Common myeloid progenitor, CD34-positive (primary cell): ENCODE measurements around the gene ATAT1.

Source experiments
- CTCF ChIA-PET: fragments of 350-600 bp; sonication (Branson Sonifier 250); formaldehyde crosslinking; loops from one replicate; lab custom pipeline; 2021; ENCODE audit warnings: antibody characterized with exemption; lab: Charles Lee
- POLR2A ChIA-PET: fragments of 350-600 bp; sonication (Branson Sonifier 250); formaldehyde crosslinking; loops from one replicate; lab custom pipeline; 2021; ENCODE audit warnings: antibody characterized with exemption; lab: Charles Lee
- DNase-seq, 3 donors: peaks; one replicate each; pipeline versions ENCODE4 v3.0.0 to v3.0.0-alpha.2; 2013
- H3K27ac ChIP-seq, 2 experiments: 1 replicate in 1 of 2; 2 replicates in 1 of 2; pipeline ENCODE4 v1.7.0; 2013; ENCODE audit warnings: inconsistent platforms in 2 of 2, low read length in 2 of 2, mild to moderate bottlenecking in 2 of 2, low read depth in 1 of 2, moderate library complexity in 1 of 2; ENCODE audit not compliant: severe bottlenecking in 2 of 2, insufficient read depth in 1 of 2, poor library complexity in 1 of 2
- H3K27me3 ChIP-seq, 5 experiments: replicated peaks in 2 of 5; 1 replicate in 3 of 5; 2 replicates in 2 of 5; pipeline versions ENCODE4 v1.6.1 to v1.7.0; 2013; ENCODE audit warnings: low read length in 4 of 5, mild to moderate bottlenecking in 2 of 5, moderate library complexity in 2 of 5, inconsistent platforms in 1 of 5; ENCODE audit not compliant: insufficient read depth in 5 of 5, control insufficient read depth in 4 of 5
- H3K36me3 ChIP-seq, 4 experiments: 1 replicate in 2 of 4; 2 replicates in 2 of 4; pipeline versions ENCODE4 v1.6.1 to v1.7.0; 2013; ENCODE audit warnings: low read length in 3 of 4, control low read depth in 1 of 4, mild to moderate bottlenecking in 1 of 4; ENCODE audit not compliant: control insufficient read depth in 4 of 4, insufficient read depth in 4 of 4
- H3K4me1 ChIP-seq, 4 experiments: 1 replicate in 3 of 4; 2 replicates in 1 of 4; pipeline versions ENCODE4 v1.6.1 to v1.7.1; 2013; ENCODE audit warnings: low read length in 3 of 4, mild to moderate bottlenecking in 3 of 4, control low read depth in 1 of 4, inconsistent platforms in 1 of 4, moderate library complexity in 1 of 4; ENCODE audit not compliant: control insufficient read depth in 4 of 4, insufficient read depth in 4 of 4; ENCODE audit errors: control extremely low read depth in 1 of 4
- H3K4me3 ChIP-seq, 7 experiments: 1 replicate in 4 of 7; 2 replicates in 3 of 7; pipeline versions ENCODE4 v1.5.1 to v1.7.0; 2013; ENCODE audit warnings: mild to moderate bottlenecking in 7 of 7, low read length in 6 of 7, moderate library complexity in 6 of 7, inconsistent platforms in 2 of 7, low read depth in 2 of 7, control low read depth in 1 of 7; ENCODE audit not compliant: insufficient read depth in 4 of 7, control insufficient read depth in 1 of 7; ENCODE audit errors: extremely low read depth in 1 of 7
- H3K9me3 ChIP-seq, 5 experiments: 1 replicate in 4 of 5; 2 replicates in 1 of 5; pipeline versions ENCODE4 v1.6.1 to v1.7.1; 2013; ENCODE audit warnings: low read length in 4 of 5, mild to moderate bottlenecking in 2 of 5, inconsistent platforms in 1 of 5, low read depth in 1 of 5, moderate library complexity in 1 of 5; ENCODE audit not compliant: control insufficient read depth in 4 of 5, insufficient read depth in 2 of 5; ENCODE audit errors: control extremely low read depth in 1 of 5
- WGBS: methylation state at CpG from one replicate; pipeline ENCODE4 v1.1.5; 2013; ENCODE audit not compliant: insufficient coverage; 5-methylcytosine and 5-hydroxymethylcytosine counted together

The ATAT1 gene

DNA sequence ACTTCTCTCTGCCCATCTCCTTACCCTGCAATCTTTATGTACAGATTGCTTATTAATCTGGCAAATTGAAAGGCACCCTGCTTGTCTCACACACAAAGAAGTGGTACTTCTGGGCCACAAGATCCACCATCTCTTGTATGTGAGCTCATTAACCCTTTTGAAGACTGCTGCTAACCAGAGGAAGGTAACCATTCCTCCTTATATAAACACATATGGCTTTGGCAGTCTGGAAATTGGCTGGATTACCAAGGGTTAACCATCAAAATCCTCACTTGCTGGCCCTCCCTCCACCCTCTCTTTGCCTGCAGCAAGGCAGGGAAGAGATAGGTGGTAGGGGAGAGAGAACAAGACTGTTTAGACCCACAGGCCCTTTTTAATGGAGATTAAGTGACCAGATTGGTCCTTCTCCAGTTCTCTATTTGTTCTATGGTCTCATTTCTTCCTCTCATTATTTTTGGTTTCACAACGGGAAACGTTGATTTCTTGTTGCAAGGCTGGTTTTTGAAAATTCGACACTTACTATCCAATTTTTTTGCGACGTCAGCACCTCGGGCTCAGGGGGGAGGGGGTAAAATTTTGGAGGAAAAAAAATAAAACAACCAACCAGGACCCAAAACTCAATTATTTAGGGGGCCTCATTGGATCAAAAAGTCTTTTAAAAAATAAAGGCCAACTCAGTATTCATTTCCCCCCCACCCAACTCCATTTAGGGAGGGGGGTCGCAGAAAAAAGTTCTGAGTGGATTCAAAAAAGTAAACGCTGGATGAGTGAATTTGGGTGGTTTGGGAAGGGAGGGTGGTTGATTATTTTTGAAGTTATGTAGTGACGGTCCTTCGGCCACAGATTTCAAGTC, 10.5 kb upstream of the ATAT1 start:
- no peaks in the 10 kb centered on the region for H3K9me3 ChIP-seq
- peaks cover 18 to 45% (median 29%) of the 10 kb centered on the region in 4 experiments for H3K4me1 ChIP-seq
- peak; percentile 54 to 67 (median 61) for DNase-seq
- CTCF ChIA-PET: interaction anchor here (0.7 to 4.1 kb wide), 7 partner anchors 10 to 129 kb away, joined by 3 to 53 read pairs (median 4); partner anchors contain the start of gene ATAT1
- H3K27me3 ChIP-seq: no peaks in the 10 kb centered on the region
- peaks cover 0 to 44% (median 20%) of the 10 kb centered on the region in 4 experiments for H3K36me3 ChIP-seq
- POLR2A ChIA-PET: interaction anchor here (0.6 to 2.1 kb wide), 13 partner anchors 10 to 1036 kb away, joined by 3 to 21 read pairs (median 6); partner anchors contain the start of genes ABCF1, ATAT1, BAG6 and C6orf136
- peak overlapping the region; percentile 74 to 100 (median 100) for H3K4me3 ChIP-seq
- H3K27ac ChIP-seq: peak overlapping the region; percentile 100
- 0% methylated on average over 3 of the region's 10 CpGs for WGBS

- H3K4me3 ChIP-seq: peak within 1 kb of the TSS; percentile 74 to 100 (median 100)
- H3K27me3 ChIP-seq: no peaks in the 10 kb centered on the region
- peaks cover 18 to 42% (median 29%) of the 10 kb centered on the region in 4 experiments for H3K4me1 ChIP-seq
- DNase-seq: peak; percentile 100
- H3K36me3 ChIP-seq: peaks cover 0 to 43% (median 23%) of the 10 kb centered on the region in 4 experiments
- no peaks in the 10 kb centered on the region for H3K9me3 ChIP-seq
- ChIA-PET CTCF (interaction anchor here (1.0 to 2.4 kb wide), 5 partner anchors 10 to 133 kb away, joined by 3 to 12 read pairs (median 7); partner anchors contain the start of gene ATAT1), POLR2A (interaction anchor here (0.6 to 1.6 kb wide), 7 partner anchors 9 to 971 kb away, joined by 3 to 19 read pairs (median 5); partner anchors contain the start of gene ATAT1)
- 0% methylated on average over 35 of the region's 40 CpGs for WGBS
- peak within 1 kb of the TSS; percentile 100 for H3K27ac ChIP-seq
These were observed 9.7 kb upstream of the ATAT1 start, which contains the start of gene PPP1R10 for GRCh38 chr6:30616811-30617564. TSS of gene PPP1R10 (minus strand) at chr6:30617243. CDS start at chr6:30609944, 7,299 bp downstream.

DNA sequence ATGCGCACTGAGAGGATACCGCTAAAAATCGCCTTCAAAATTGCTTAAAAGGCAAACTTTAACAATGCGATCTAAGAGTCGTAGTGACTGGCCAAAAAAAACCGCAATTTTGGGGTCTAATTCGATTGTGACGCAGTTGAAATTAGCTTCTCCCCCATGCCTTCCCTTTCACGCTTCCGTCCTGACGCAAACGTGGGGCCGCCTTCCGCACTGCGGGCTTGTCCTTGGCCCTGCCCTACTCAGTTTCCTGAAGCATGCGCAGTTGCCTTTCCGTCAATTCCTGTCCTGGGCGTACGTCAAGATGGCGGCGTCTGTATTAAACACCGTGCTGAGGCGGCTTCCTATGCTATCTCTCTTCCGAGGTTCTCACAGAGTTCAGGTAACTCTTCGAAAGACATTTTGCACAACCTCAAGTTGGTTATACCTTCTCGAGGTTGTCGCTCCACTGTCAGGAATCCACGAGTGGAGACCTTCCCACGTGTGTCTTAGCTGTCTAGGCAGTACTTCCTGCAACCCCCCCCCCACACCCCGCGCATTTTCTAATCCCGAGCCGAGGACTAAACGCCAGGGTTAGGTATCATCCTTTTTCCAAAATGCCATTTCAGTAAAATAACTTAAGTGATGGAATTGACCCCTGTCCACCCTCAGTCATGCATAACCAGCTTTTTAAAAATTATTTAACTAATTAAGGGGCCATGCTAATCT, 9.0 kb upstream of the ATAT1 start, which contains the start of gene MRPS18B:
TSS of gene MRPS18B (plus strand) at position 276 of the 705 bp plus-strand sequence. CDS start at position 302, 26 bp downstream.
- no peaks in the 10 kb centered on the region for H3K9me3 ChIP-seq
- POLR2A ChIA-PET: interaction anchor here (0.6 to 1.6 kb wide), 12 partner anchors 9 to 970 kb away, joined by 3 to 19 read pairs (median 4); partner anchors contain the start of genes ATAT1 and GNL1
- peak within 1 kb of the TSS; percentile 74 to 100 (median 100) for H3K4me3 ChIP-seq
- H3K27ac ChIP-seq: peak within 1 kb of the TSS; percentile 100
- H3K36me3 ChIP-seq: peaks cover 1 to 46% (median 26%) of the 10 kb centered on the region in 4 experiments
- WGBS: under 1% methylated on average over 29 of the region's 34 CpGs
- CTCF ChIA-PET: interaction anchor here (0.8 to 2.4 kb wide), 9 partner anchors 9 to 153 kb away, joined by 3 to 12 read pairs (median 4); partner anchors contain the start of gene ATAT1
- DNase-seq: peak; percentile 99 to 100 (median 99)
- no peaks in the 10 kb centered on the region for H3K27me3 ChIP-seq
- peaks cover 18 to 34% (median 27%) of the 10 kb centered on the region in 4 experiments for H3K4me1 ChIP-seq

DNA sequence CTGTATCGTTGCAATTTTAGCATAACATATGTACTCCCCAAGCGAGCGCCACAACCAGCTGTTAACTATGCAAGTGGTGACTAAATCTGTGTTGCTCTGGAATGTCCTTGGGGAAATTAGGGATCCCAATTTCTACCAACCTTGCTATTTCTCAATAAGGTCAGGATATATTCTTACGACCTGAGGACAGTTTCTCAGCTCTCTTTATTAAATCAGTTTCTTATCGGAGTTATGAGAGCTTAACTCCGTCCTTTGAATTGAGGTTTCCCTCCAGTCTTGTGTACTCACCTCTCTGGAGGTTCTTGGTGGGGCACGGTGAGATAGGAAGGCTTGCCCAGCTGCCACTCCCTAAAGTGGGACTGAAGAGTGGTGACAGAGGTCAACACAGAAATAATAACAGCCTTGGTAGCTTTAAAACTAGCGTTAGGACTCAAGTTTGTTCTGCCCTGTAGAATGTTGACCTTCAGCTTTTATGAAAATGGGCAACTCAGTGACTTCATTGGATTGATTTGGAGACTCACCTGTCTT, 8.3 kb upstream of the ATAT1 start:
- Histone ChIP-seq H3K27ac (peak overlapping the region; percentile 100), H3K27me3 (no peaks in the 10 kb centered on the region), H3K36me3 (peaks cover 2 to 50% (median 29%) of the 10 kb centered on the region in 4 experiments), H3K9me3 (no peaks in the 10 kb centered on the region), H3K4me1 (peaks cover 17 to 32% (median 23%) of the 10 kb centered on the region in 4 experiments), H3K4me3 (peak overlapping the region in 6 of 7 experiments; percentile 88 to 98 (median 96))
- ChIA-PET CTCF (interaction anchor here (0.8 to 2.4 kb wide), 8 partner anchors 9 to 154 kb away, joined by 3 to 12 read pairs (median 4); partner anchors contain the start of gene ATAT1), POLR2A (interaction anchor here (0.6 to 1.6 kb wide), 4 partner anchors 8 to 62 kb away, joined by 3 to 19 read pairs (median 4); partner anchors contain the start of genes ATAT1 and GNL1)
- 20% methylated on average over 4 of the region's 8 CpGs for WGBS
- DNase-seq: no peak

DNA sequence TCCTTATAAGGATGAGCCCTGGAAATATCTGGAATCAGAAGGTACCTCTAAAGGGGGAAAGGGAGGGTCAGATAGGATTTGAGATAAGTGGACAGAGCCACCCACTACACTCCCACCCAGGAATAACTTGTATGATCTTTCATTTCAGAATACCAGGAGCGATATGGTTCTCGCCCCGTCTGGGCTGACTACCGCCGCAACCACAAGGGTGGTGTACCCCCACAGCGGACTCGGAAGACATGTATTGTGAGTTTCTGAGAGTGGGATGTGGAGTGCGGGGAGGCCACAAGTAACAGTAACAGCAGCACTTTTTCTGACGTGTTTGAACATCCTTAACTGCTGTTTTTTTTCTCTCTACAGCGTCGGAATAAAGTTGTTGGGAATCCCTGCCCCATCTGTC, 7.1 kb upstream of the ATAT1 start:
- peaks cover 2 to 49% (median 38%) of the 10 kb centered on the region in 4 experiments for H3K36me3 ChIP-seq
- no peak overlapping the region for H3K4me3 ChIP-seq
- DNase-seq: no peak
- H3K27ac ChIP-seq: peak overlapping the region in 1 of 2 experiments; percentile 19
- ChIA-PET POLR2A (interaction anchor here (0.6 kb wide), 1 partner anchor 12 kb away, joined by 3 read pairs; no protein-coding TSS in a partner anchor), CTCF (interaction anchor here (2.2 to 2.4 kb wide), 2 partner anchors 21 to 103 kb away, joined by 7 to 12 read pairs; no protein-coding TSS in a partner anchor)
- no peaks in the 10 kb centered on the region for H3K9me3 ChIP-seq
- 97% methylated on average over 6 of the region's 11 CpGs for WGBS
- H3K27me3 ChIP-seq: no peaks in the 10 kb centered on the region
- peaks cover 6 to 20% (median 13%) of the 10 kb centered on the region in 4 experiments for H3K4me1 ChIP-seq
